ENCODE data around the gene FRMD4B. TPM values are rescaled to one million over a fixed set of nuclear protein-coding genes. Genes with fewer than 3 reads are reported as not detected.

FRMD4B gene
- 76.5 TPM for total RNA-seq

GRCh38 chr3:69385723-69386555 lies at the start of gene FRMD4B:
Gene FRMD4B, minus strand, starts transcription at chr3:69386088. Its CDS starts 99 bp downstream, at chr3:69385989.
- peak in 2 of 3 donors; percentile 70 to 74 for DNase-seq (ENCODE audit: low read depth in 2 of 3, low spot score in 2 of 3)

GRCh38 chr3:69433969-69434325 lies 48.1 kb upstream of the FRMD4B start:
- peak in 1 of 3 donors; percentile 63 for DNase-seq (ENCODE audit: low read depth in 2 of 3, low spot score in 2 of 3)

GRCh38 chr3:69433121-69433968 lies 47.5 kb upstream of the FRMD4B start:
- DNase-seq (ENCODE audit: low read depth in 2 of 3, low spot score in 2 of 3) = peak in 1 of 3 donors; percentile 62

GRCh38 chr3:69428657-69429255 lies 42.9 kb upstream of the FRMD4B start:
- DNase-seq (ENCODE audit: low read depth in 2 of 3, low spot score in 2 of 3) = no peak

- no peak for DNase-seq (ENCODE audit: low read depth in 2 of 3, low spot score in 2 of 3)
Observed at GRCh38 chr3:69426967-69427304, 41.0 kb upstream of the FRMD4B start.

GRCh38 chr3:69426291-69426966 lies 40.5 kb upstream of the FRMD4B start:
- no peak for DNase-seq (ENCODE audit: low read depth in 2 of 3, low spot score in 2 of 3)

- DNase-seq (ENCODE audit: low read depth in 2 of 3, low spot score in 2 of 3) = peak in 2 of 3 donors; percentile 47 to 77
Observed at GRCh38 chr3:69425249-69425648, 39.4 kb upstream of the FRMD4B start.

GRCh38 chr3:69423463-69424155 lies 37.7 kb upstream of the FRMD4B start:
- DNase-seq (ENCODE audit: low read depth in 2 of 3, low spot score in 2 of 3) = no peak

GRCh38 chr3:69422751-69423150 lies 36.9 kb upstream of the FRMD4B start:
- no peak for DNase-seq (ENCODE audit: low read depth in 2 of 3, low spot score in 2 of 3)

GRCh38 chr3:69420781-69421520 lies 35.1 kb upstream of the FRMD4B start:
- no peak for DNase-seq (ENCODE audit: low read depth in 2 of 3, low spot score in 2 of 3)

- DNase-seq (ENCODE audit: low read depth in 2 of 3, low spot score in 2 of 3) = no peak
Observed at GRCh38 chr3:69419276-69419675, 33.4 kb upstream of the FRMD4B start.

GRCh38 chr3:69417541-69418078 lies 31.7 kb upstream of the FRMD4B start:
- no peak for DNase-seq (ENCODE audit: low read depth in 2 of 3, low spot score in 2 of 3)

GRCh38 chr3:69413551-69414207 lies 27.8 kb upstream of the FRMD4B start:
- no peak for DNase-seq (ENCODE audit: low read depth in 2 of 3, low spot score in 2 of 3)

GRCh38 chr3:69411346-69411745 lies 25.5 kb upstream of the FRMD4B start:
- DNase-seq (ENCODE audit: low read depth in 2 of 3, low spot score in 2 of 3) = no peak

GRCh38 chr3:69410301-69410700 lies 24.4 kb upstream of the FRMD4B start:
- DNase-seq (ENCODE audit: low read depth in 2 of 3, low spot score in 2 of 3) = peak; percentile 16 to 89 (median 74)

- DNase-seq (ENCODE audit: low read depth in 2 of 3, low spot score in 2 of 3) = no peak
Observed at GRCh38 chr3:69409831-69410230, 23.9 kb upstream of the FRMD4B start.

- no peak for DNase-seq (ENCODE audit: low read depth in 2 of 3, low spot score in 2 of 3)
Observed at GRCh38 chr3:69409011-69409410, 23.1 kb upstream of the FRMD4B start.

GRCh38 chr3:69408542-69408941 lies 22.7 kb upstream of the FRMD4B start:
- DNase-seq (ENCODE audit: low read depth in 2 of 3, low spot score in 2 of 3) = no peak

- no peak for DNase-seq (ENCODE audit: low read depth in 2 of 3, low spot score in 2 of 3)
Observed at GRCh38 chr3:69407908-69408307, 22.0 kb upstream of the FRMD4B start.
